ENCODE measurements around the gene TEX22.

DNA sequence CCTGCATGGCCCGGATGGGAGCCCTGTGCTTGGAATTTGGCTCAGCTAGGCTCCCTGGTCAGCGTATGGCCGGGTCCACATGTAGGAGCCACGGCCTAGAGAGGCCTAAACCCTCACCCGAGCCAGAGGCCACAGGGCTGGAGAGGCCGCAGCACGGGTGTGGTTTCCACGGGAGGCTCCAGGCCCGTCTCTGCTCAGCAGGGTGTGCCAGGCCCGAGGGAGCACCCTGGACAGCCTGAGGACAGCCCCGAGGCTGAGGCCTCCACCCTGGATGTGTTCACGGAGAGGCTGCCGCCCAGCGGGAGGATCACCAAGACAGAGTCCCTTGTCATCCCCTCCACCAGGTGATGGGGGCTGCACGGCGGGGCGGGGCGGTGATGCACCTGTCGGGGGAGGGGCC lies 17.6 kb upstream of the TEX22 start:
- TF ChIP-seq, protein P1, sequence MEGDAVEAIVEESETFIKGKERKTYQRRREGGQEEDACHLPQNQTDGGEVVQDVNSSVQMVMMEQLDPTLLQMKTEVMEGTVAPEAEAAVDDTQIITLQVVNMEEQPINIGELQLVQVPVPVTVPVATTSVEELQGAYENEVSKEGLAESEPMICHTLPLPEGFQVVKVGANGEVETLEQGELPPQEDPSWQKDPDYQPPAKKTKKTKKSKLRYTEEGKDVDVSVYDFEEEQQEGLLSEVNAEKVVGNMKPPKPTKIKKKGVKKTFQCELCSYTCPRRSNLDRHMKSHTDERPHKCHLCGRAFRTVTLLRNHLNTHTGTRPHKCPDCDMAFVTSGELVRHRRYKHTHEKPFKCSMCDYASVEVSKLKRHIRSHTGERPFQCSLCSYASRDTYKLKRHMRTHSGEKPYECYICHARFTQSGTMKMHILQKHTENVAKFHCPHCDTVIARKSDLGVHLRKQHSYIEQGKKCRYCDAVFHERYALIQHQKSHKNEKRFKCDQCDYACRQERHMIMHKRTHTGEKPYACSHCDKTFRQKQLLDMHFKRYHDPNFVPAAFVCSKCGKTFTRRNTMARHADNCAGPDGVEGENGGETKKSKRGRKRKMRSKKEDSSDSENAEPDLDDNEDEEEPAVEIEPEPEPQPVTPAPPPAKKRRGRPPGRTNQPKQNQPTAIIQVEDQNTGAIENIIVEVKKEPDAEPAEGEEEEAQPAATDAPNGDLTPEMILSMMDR (IDR thresholded peaks at IDR 0.05): no peak
- TF ChIP-seq POLR2A (IDR thresholded peaks at IDR 0.05): no peak
